Hepatocyte (in vitro differentiated cells): ENCODE results near the gene TTC33. TPM values are rescaled to one million over a fixed set of nuclear protein-coding genes. Genes with fewer than 3 reads are reported as not detected.
"Not testable (repeated sequence)": the region's sequence is repeated elsewhere in the genome, so short reads cannot be mapped to it uniquely, and the experiment has no call there.

Experiments
- DNase-seq: peaks from one replicate; pipeline ENCODE4 v3.0.0-alpha.2; 2016; ENCODE audit warnings: low spot score
- H2AFZ ChIP-seq: fragments of 200-600 bp; sonication (generic); 2 replicates; pipeline ENCODE4 v1.6.0; 2016; ENCODE audit warnings: antibody characterized with exemption, mild to moderate bottlenecking
- H3K27ac ChIP-seq: fragments of 200-600 bp; sonication (generic); 2 replicates; pipeline ENCODE4 v1.5.1; 2016; ENCODE audit warnings: mild to moderate bottlenecking
- H3K27me3 ChIP-seq: fragments of 200-600 bp; sonication (generic); 2 replicates; pipeline ENCODE4 v1.6.1; 2016
- H3K36me3 ChIP-seq: fragments of 200-600 bp; sonication (generic); replicated peaks from 2 replicates; pipeline ENCODE4 v1.5.1; 2016; ENCODE audit warnings: low read depth; ENCODE audit not compliant: insufficient read depth
- H3K4me1 ChIP-seq: fragments of 200-600 bp; sonication (generic); 2 replicates; pipeline ENCODE4 v1.5.1; 2016; ENCODE audit warnings: mild to moderate bottlenecking, moderate library complexity; ENCODE audit not compliant: insufficient read depth
- H3K4me2 ChIP-seq: fragments of 200-600 bp; sonication (generic); 2 replicates; pipeline ENCODE4 v1.6.0; 2016
- H3K4me3 ChIP-seq: fragments of 200-600 bp; sonication (generic); 2 replicates; pipeline ENCODE4 v1.5.1; 2016; ENCODE audit warnings: mild to moderate bottlenecking
- H3K79me2 ChIP-seq: fragments of 200-600 bp; sonication (generic); 2 replicates; pipeline ENCODE4 v1.6.0; 2017; ENCODE audit warnings: mild to moderate bottlenecking
- H3K9me2 ChIP-seq: fragments of 200-600 bp; sonication (generic); replicated peaks from 2 replicates; pipeline ENCODE4 v1.6.0; 2017; ENCODE audit warnings: mild to moderate bottlenecking; ENCODE audit not compliant: insufficient read depth
- H3K9me3 ChIP-seq: fragments of 200-600 bp; sonication (generic); 2 replicates; pipeline ENCODE4 v1.5.1; 2016; ENCODE audit warnings: low read depth, mild to moderate bottlenecking
- H4K20me1 ChIP-seq: fragments of 200-600 bp; sonication (generic); 2 replicates; pipeline ENCODE4 v1.6.0; 2016; ENCODE audit warnings: mild to moderate bottlenecking; ENCODE audit not compliant: insufficient read depth, poor library complexity, severe bottlenecking
- EZH2 ChIP-seq: fragments of 200-600 bp; sonication (generic); IDR thresholded peaks from 2 replicates; pipeline ENCODE4 v1.6.1; 2016; ENCODE audit warnings: antibody characterized with exemption, mild to moderate bottlenecking, borderline replicate concordance
- EZH2phosphoT487 ChIP-seq: fragments of 200-600 bp; sonication (generic); IDR thresholded peaks from one replicate; pipeline ENCODE4 v1.6.1; 2018; ENCODE audit warnings: antibody characterized with exemption, mild to moderate bottlenecking, low read depth, moderate library complexity; ENCODE audit not compliant: unreplicated experiment, severe bottlenecking
- WGBS: methylation state at CpG from one replicate; pipeline ENCODE4 v1.1.6; 2016; ENCODE audit warnings: low lambda C conversion rate; ENCODE audit errors: missing lambda C conversion rate; 5-methylcytosine and 5-hydroxymethylcytosine counted together
- polyA plus RNA-seq: library from polyadenylated mRNA; unstranded; fragments of >200 nt; fragmentation: Nextera tagmentation; extraction: Ambion mirVana; gene quantifications from 2 replicates; pipeline ENCODE4 v1.2.1, GENCODE V29; 2016
- total RNA-seq: library from RNA; depleted of rRNA; stranded (reverse); fragments of >200 nt; gene quantifications from 2 replicates; pipeline ENCODE4 v1.2.3, GENCODE V29; 2014
- TF ChIP-seq, protein P1 (sequence below): fragments of 200-600 bp; sonication (generic); IDR thresholded peaks from 2 replicates; pipeline ENCODE4 v1.5.1; 2016; ENCODE audit warnings: antibody characterized with exemption, mild to moderate bottlenecking; ENCODE audit not compliant: poor library complexity

The TTC33 gene
- total and polyA plus RNA-seq, 2 experiments from 2014 or later, result 5.6 to 19.3 TPM

DNA sequence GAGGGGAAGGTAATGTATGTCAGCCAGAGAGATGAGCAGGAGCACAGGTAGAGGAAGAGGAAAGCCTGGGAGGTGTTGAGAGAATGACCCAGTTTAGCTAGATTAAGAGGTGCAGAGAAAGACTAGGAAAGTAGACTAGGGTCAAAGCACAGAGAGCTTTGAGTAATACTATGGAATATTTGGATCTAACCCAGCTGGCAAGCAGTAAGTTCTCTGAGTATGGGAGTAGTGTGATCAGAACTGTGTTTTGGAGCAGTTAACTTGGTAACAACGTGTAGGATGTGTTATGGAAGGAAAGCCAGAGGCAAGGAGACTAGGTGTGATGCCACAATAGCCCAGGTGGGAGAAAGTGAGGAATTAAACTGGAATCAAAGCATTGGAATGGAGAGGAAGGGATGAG lies 160.9 kb downstream of the TTC33 start:
- Histone ChIP-seq H3K9me2 (no peaks in the 10 kb centered on the region), H3K4me1 (no peaks in the 10 kb centered on the region), H3K36me3 (no peaks in the 10 kb centered on the region), H3K9me3 (no peaks in the 10 kb centered on the region), H3K4me3 (no peak overlapping the region), H3K27ac (no peak overlapping the region), H3K4me2 (no peak overlapping the region), H4K20me1 (no peaks in the 10 kb centered on the region), H2AFZ (no peak overlapping the region), H3K27me3 (no peaks in the 10 kb centered on the region), H3K79me2 (no peaks in the 10 kb centered on the region)
- DNase-seq, result no peak
- TF ChIP-seq EZH2phosphoT487 (no peak), EZH2 (no peak)
- TF ChIP-seq, protein P1, sequence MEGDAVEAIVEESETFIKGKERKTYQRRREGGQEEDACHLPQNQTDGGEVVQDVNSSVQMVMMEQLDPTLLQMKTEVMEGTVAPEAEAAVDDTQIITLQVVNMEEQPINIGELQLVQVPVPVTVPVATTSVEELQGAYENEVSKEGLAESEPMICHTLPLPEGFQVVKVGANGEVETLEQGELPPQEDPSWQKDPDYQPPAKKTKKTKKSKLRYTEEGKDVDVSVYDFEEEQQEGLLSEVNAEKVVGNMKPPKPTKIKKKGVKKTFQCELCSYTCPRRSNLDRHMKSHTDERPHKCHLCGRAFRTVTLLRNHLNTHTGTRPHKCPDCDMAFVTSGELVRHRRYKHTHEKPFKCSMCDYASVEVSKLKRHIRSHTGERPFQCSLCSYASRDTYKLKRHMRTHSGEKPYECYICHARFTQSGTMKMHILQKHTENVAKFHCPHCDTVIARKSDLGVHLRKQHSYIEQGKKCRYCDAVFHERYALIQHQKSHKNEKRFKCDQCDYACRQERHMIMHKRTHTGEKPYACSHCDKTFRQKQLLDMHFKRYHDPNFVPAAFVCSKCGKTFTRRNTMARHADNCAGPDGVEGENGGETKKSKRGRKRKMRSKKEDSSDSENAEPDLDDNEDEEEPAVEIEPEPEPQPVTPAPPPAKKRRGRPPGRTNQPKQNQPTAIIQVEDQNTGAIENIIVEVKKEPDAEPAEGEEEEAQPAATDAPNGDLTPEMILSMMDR, result no peak
- WGBS, result 60% methylated on average over 1 of the region's 1 CpG

DNA sequence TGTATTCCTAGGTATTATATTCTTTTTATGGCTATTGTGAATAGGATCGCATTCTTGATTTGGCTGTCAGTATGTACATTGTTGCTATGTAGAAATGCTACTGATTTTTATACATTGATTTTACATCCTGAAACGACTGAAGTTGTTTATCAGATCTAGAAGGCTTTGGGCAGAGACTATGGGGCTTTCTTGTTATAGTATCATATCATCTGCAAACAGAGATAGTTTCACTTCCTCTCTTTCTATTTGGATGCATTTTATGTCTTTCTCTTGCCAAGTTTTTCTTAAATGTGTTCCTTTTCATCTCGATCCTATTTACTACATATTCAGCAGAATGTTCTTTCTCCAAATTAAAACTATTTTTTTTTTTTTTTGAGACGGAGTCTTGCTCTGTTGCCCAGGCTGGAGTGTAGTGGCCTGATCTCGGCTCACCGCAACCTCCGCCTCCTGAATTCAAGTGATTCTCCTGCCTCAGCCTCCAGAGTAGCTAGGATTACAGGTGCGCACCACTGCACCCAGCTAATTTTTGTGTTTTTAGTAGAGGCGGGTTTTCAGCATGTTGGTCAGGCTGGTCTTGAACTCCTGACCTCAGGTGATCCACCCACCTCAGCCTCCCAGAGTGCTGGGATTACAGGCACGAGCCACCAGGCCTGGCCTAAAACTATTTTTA lies 163.9 kb downstream of the TTC33 start:
- not testable (repeated sequence) for H4K20me1 ChIP-seq, H3K4me1 ChIP-seq, H3K79me2 ChIP-seq, H3K9me2 ChIP-seq, H3K9me3 ChIP-seq, H3K4me3 ChIP-seq, H3K27ac ChIP-seq, DNase-seq, H3K36me3 ChIP-seq, H3K27me3 ChIP-seq, H3K4me2 ChIP-seq, H2AFZ ChIP-seq
- WGBS, result 87% methylated on average over 10 of the region's 10 CpGs

DNA sequence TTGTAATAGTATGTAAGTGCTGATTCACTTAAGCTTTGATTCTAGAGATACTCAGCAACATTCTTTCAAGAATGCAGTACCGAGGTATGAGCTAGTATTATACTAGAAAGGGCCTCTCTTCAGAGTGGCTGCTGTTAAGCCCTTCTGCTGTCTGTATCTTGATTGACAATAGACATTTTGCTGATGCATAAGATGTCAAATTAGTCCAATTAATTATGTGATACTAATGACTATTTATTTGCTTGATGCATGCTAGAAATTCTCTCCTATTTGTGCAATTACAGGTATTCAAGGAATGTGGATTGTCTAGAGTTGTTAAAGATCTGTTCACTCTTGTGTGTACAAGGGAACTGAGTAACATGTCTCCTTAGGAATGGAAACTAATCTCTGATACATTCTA lies 168.4 kb downstream of the TTC33 start:
- 52% methylated on average over 1 of the region's 1 CpG for WGBS
- Histone ChIP-seq H2AFZ (no peak overlapping the region), H4K20me1 (no peaks in the 10 kb centered on the region), H3K27me3 (no peaks in the 10 kb centered on the region), H3K79me2 (no peaks in the 10 kb centered on the region), H3K4me1 (no peaks in the 10 kb centered on the region), H3K9me3 (no peaks in the 10 kb centered on the region), H3K27ac (no peak overlapping the region), H3K36me3 (no peaks in the 10 kb centered on the region), H3K4me3 (no peak overlapping the region), H3K9me2 (no peaks in the 10 kb centered on the region), H3K4me2 (no peak overlapping the region)
- no peak for DNase-seq
- TF ChIP-seq EZH2 (no peak), EZH2phosphoT487 (no peak)
- TF ChIP-seq, protein P1, result no peak

DNA sequence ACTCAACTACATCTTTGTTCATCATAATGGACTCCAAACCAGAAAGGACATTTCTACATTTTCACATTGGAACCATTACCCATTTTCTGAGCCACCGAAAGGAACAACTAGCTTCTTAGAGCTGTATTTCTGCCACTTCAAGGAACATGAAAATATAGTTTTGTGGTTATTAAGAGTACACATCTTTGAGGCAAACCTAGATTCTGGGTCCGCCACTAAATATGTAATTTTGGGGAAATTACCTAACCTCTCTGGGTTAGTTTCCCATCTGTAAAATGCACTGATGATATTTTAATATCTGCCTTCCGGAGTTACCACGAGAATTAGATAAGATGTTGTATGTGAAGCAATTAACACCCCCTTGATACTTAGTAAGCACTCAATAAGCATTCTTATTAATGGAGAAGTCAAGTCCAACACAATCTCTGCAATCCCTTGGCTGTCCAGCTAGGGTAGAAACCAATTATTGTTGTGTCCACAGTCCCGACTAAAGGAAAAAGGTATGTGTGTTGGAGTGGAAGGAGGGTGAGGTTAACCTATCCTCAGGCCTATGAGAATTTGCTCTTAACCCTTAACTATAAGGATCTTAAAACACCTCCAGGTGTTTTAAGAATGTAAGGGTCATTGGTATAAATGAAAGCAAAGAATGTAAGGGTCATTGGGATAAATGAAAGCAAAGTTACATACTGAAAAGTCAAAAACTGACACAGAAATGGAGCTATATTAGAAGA lies 170.1 kb downstream of the TTC33 start:
- no peaks in the 10 kb centered on the region for H3K9me3 ChIP-seq
- H3K79me2 ChIP-seq, result no peaks in the 10 kb centered on the region
- no peak for DNase-seq
- no peak for TF ChIP-seq EZH2
- TF ChIP-seq, protein P1, result no peak
- no peak for TF ChIP-seq EZH2phosphoT487
- H3K9me2 ChIP-seq, result no peaks in the 10 kb centered on the region
- H3K4me1 ChIP-seq, result no peaks in the 10 kb centered on the region
- H3K36me3 ChIP-seq, result no peaks in the 10 kb centered on the region
- 87% methylated on average over 5 of the region's 5 CpGs for WGBS
- no peak overlapping the region for H3K4me2 ChIP-seq
- H3K4me3 ChIP-seq, result no peak overlapping the region
- no peaks in the 10 kb centered on the region for H3K27me3 ChIP-seq
- no peaks in the 10 kb centered on the region for H4K20me1 ChIP-seq
- no peak overlapping the region for H2AFZ ChIP-seq
- H3K27ac ChIP-seq, result no peak overlapping the region
